SK-N-SH (cell line): Measurements from ENCODE around the gene DGLUCY.

Experiments used
- MXI1 ChIP-seq: IDR thresholded peaks from 2 replicates; pipeline ENCODE4 v1.6.1; 2012; ENCODE audit warnings: mild to moderate bottlenecking, low read depth, low read length, improper control_type of control experiment
- TF ChIP-seq, protein P1 (sequence below): fragments of 200-600 bp; sonication (generic); IDR thresholded peaks from 2 replicates; pipeline ENCODE4 v1.6.1; 2017; ENCODE audit warnings: antibody characterized with exemption, mild to moderate bottlenecking, moderate library complexity
- TF ChIP-seq, protein P2 (sequence below): IDR thresholded peaks from 2 replicates; pipeline ENCODE4 v1.6.1; 2012; ENCODE audit warnings: mild to moderate bottlenecking, low read depth, low read length, moderate library complexity

DNA sequence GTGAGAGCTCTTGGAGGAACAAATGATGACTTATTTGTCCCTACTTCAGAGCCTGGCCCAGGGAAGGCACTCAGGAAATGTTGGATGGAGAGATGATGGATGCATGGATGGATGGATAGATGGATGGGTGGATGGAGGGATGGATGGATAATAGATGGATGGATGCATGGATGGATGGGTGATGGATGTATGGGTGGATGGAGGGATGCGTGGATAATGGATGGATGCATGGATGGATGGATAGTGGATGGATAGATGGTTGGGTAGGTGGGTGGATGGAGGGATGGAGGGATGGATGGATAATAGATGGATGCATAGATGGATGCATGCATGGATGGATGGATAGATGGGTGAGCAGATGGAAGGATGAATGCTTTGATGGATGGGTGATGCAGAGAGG is 107.4 kb downstream of the DGLUCY start:
- TF ChIP-seq, protein P1, sequence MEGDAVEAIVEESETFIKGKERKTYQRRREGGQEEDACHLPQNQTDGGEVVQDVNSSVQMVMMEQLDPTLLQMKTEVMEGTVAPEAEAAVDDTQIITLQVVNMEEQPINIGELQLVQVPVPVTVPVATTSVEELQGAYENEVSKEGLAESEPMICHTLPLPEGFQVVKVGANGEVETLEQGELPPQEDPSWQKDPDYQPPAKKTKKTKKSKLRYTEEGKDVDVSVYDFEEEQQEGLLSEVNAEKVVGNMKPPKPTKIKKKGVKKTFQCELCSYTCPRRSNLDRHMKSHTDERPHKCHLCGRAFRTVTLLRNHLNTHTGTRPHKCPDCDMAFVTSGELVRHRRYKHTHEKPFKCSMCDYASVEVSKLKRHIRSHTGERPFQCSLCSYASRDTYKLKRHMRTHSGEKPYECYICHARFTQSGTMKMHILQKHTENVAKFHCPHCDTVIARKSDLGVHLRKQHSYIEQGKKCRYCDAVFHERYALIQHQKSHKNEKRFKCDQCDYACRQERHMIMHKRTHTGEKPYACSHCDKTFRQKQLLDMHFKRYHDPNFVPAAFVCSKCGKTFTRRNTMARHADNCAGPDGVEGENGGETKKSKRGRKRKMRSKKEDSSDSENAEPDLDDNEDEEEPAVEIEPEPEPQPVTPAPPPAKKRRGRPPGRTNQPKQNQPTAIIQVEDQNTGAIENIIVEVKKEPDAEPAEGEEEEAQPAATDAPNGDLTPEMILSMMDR, result no peak
- TF ChIP-seq, protein P2, sequence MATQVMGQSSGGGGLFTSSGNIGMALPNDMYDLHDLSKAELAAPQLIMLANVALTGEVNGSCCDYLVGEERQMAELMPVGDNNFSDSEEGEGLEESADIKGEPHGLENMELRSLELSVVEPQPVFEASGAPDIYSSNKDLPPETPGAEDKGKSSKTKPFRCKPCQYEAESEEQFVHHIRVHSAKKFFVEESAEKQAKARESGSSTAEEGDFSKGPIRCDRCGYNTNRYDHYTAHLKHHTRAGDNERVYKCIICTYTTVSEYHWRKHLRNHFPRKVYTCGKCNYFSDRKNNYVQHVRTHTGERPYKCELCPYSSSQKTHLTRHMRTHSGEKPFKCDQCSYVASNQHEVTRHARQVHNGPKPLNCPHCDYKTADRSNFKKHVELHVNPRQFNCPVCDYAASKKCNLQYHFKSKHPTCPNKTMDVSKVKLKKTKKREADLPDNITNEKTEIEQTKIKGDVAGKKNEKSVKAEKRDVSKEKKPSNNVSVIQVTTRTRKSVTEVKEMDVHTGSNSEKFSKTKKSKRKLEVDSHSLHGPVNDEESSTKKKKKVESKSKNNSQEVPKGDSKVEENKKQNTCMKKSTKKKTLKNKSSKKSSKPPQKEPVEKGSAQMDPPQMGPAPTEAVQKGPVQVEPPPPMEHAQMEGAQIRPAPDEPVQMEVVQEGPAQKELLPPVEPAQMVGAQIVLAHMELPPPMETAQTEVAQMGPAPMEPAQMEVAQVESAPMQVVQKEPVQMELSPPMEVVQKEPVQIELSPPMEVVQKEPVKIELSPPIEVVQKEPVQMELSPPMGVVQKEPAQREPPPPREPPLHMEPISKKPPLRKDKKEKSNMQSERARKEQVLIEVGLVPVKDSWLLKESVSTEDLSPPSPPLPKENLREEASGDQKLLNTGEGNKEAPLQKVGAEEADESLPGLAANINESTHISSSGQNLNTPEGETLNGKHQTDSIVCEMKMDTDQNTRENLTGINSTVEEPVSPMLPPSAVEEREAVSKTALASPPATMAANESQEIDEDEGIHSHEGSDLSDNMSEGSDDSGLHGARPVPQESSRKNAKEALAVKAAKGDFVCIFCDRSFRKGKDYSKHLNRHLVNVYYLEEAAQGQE, result no peak
- TF ChIP-seq MXI1, result no peak
